SK-N-SH (cell line): Measurements from ENCODE around the gene PPP1R37. TPM values are rescaled to one million over a fixed set of nuclear protein-coding genes. Genes with fewer than 3 reads are reported as not detected.

Source experiments
- CTCF ChIA-PET: fragments of 300-600, 350-600 bp; formaldehyde crosslinking; extraction: SDS; loops from one replicate; lab custom pipeline; 2021; lab: Yijun Ruan, JAX
- POLR2A ChIA-PET: fragments of 350-600 bp; sonication (Branson Sonifier 250); formaldehyde crosslinking; extraction: SDS; loops from one replicate; lab custom pipeline; 2020; ENCODE audit warnings: antibody characterized with exemption, inconsistent platforms; lab: Yijun Ruan, JAX
- DNase-seq: peaks from one replicate; pipeline ENCODE4 v3.0.0; 2012
- H2AFZ ChIP-seq: fragments of 200-600 bp; sonication (generic); 2 replicates; pipeline ENCODE4 v1.8.1; 2016; ENCODE audit warnings: antibody characterized with exemption, mild to moderate bottlenecking, low read depth
- H3F3A ChIP-seq: fragments of 200-600 bp; sonication (generic); replicated peaks from 2 replicates; pipeline ENCODE3; 2016; ENCODE audit warnings: antibody characterized with exemption, mild to moderate bottlenecking; ENCODE audit not compliant: insufficient read depth
- H3K27ac ChIP-seq, 2 experiments: fragments of 200-500 bp in 1 of 2; fragments of 200-600 bp in 1 of 2; sonication (Bioruptor generic) in 1 of 2; sonication (generic), shearing (Covaris generic) in 1 of 2; 2 replicates each; pipeline versions ENCODE4 v1.5.1 to v1.6.1; 2014 to 2016; ENCODE audit warnings: low read depth in 2 of 2, inconsistent platforms in 1 of 2, low read length in 1 of 2, mild to moderate bottlenecking in 1 of 2, mixed read lengths in 1 of 2
- H3K27me3 ChIP-seq: fragments of 200-600 bp; sonication (generic), shearing (Covaris generic); 2 replicates; pipeline ENCODE4 v1.6.1; 2016; ENCODE audit warnings: mixed run types; ENCODE audit not compliant: insufficient read depth
- H3K36me3 ChIP-seq, 2 experiments: fragments of 200-500 bp in 1 of 2; fragments of 200-600 bp in 1 of 2; sonication (Bioruptor generic) in 1 of 2; sonication (generic) in 1 of 2; replicated peaks in 1 of 2; 2 replicates each; pipeline versions ENCODE3 to v1.5.1; 2014 to 2016; ENCODE audit warnings: low read length in 1 of 2, mild to moderate bottlenecking in 1 of 2; ENCODE audit not compliant: insufficient read depth in 2 of 2, control insufficient read depth in 1 of 2
- H3K4me1 ChIP-seq, 2 experiments: fragments of 200-500 bp in 1 of 2; fragments of 200-600 bp in 1 of 2; sonication (Bioruptor generic) in 1 of 2; sonication (generic), shearing (Covaris generic) in 1 of 2; 2 replicates each; pipeline versions ENCODE4 v1.5.1 to v1.6.1; 2014 to 2016; ENCODE audit warnings: low read depth in 1 of 2, low read length in 1 of 2, mixed run types in 1 of 2; ENCODE audit not compliant: insufficient read depth in 2 of 2, control insufficient read depth in 1 of 2
- H3K4me2 ChIP-seq: fragments of 200-600 bp; sonication (generic), shearing (Covaris generic); 2 replicates; pipeline ENCODE4 v1.6.1; 2017; ENCODE audit warnings: mixed run types
- H3K4me3 ChIP-seq, 2 experiments: fragments of 200-500 bp in 1 of 2; fragments of 200-600 bp in 1 of 2; sonication (Bioruptor generic) in 1 of 2; sonication (generic), shearing (Covaris generic) in 1 of 2; 2 replicates each; pipeline versions ENCODE4 v1.5.1 to v1.8.1; 2014 to 2016; ENCODE audit warnings: low read depth in 2 of 2, inconsistent platforms in 1 of 2, low read length in 1 of 2, mild to moderate bottlenecking in 1 of 2, mixed read lengths in 1 of 2, moderate library complexity in 1 of 2
- H3K79me2 ChIP-seq: fragments of 200-600 bp; sonication (generic); 2 replicates; pipeline ENCODE4 v1.8.1; 2017; ENCODE audit warnings: mild to moderate bottlenecking; ENCODE audit not compliant: insufficient read depth
- H3K9ac ChIP-seq: fragments of 200-600 bp; sonication (generic); 2 replicates; pipeline ENCODE4 v1.6.1; 2017; ENCODE audit warnings: mixed run types
- H3K9me2 ChIP-seq: fragments of 200-600 bp; sonication (generic); 2 replicates; pipeline ENCODE4 v1.6.1; 2017; ENCODE audit warnings: mixed run types
- H3K9me3 ChIP-seq: fragments of 200-600 bp; sonication (generic); 2 replicates; pipeline ENCODE4 v1.6.1; 2017; ENCODE audit warnings: mixed run types, mild to moderate bottlenecking, moderate library complexity
- H4K20me1 ChIP-seq: fragments of 200-600 bp; sonication (generic); 2 replicates; pipeline ENCODE4 v1.6.1; 2017; ENCODE audit warnings: mild to moderate bottlenecking, mixed run types; ENCODE audit not compliant: insufficient read depth
- ELF1 ChIP-seq: IDR thresholded peaks from 2 replicates; pipeline ENCODE4 v1.4.0; 2012
- EP300 ChIP-seq, 2 experiments: IDR thresholded peaks; 2 replicates each; pipeline versions ENCODE4 v1.4.0 to v1.6.1; 2012; ENCODE audit warnings: borderline replicate concordance in 1 of 2, low read depth in 1 of 2, low read length in 1 of 2
- EZH2phosphoT487 ChIP-seq: fragments of 200-600 bp; sonication (generic); IDR thresholded peaks from 2 replicates; pipeline ENCODE4 v1.6.1; 2017; ENCODE audit warnings: low read depth, mixed run types, mild to moderate bottlenecking, antibody characterized with exemption, moderate library complexity, borderline replicate concordance
- FOXJ3 ChIP-seq: sonication (generic); formaldehyde crosslinking; IDR thresholded peaks from 2 replicates; pipeline ENCODE4 v1.5.1; 2020; ENCODE audit warnings: mild to moderate bottlenecking, missing genetic modification reagents
- FOXM1 ChIP-seq: IDR thresholded peaks from 2 replicates; pipeline ENCODE4 v1.4.0; 2012; ENCODE audit warnings: low read depth, mild to moderate bottlenecking
- GATA2 ChIP-seq: sonication (generic); formaldehyde crosslinking; IDR thresholded peaks from 2 replicates; pipeline ENCODE4 v1.5.0; 2020; ENCODE audit warnings: mild to moderate bottlenecking, missing genetic modification reagents
- MEF2A ChIP-seq: IDR thresholded peaks from 2 replicates; pipeline ENCODE4 v1.4.0; 2012; ENCODE audit warnings: low read depth, borderline replicate concordance
- NFIC ChIP-seq: IDR thresholded peaks from 2 replicates; pipeline ENCODE4 v1.4.0; 2012; ENCODE audit warnings: borderline replicate concordance
- TCF12 ChIP-seq: IDR thresholded peaks from 2 replicates; pipeline ENCODE4 v1.4.0; 2012
- YY1 ChIP-seq: IDR thresholded peaks from 2 replicates; pipeline ENCODE4 v1.4.0; 2012; ENCODE audit warnings: low read depth, mild to moderate bottlenecking
- WGBS: methylation state at CpG from one replicate; pipeline ENCODE4 v1.1.6; 2017; ENCODE audit warnings: low lambda C conversion rate; 5-methylcytosine and 5-hydroxymethylcytosine counted together
- polyA plus RNA-seq, 3 experiments: library from polyadenylated mRNA; depleted of rRNA; stranded (reverse); fragments of >200 nt; gene quantifications; 2 replicates each; pipeline ENCODE4 v1.2.3, GENCODE V29; 2012
- TF ChIP-seq, protein P1 (sequence below): fragments of 200-600 bp; sonication (generic); IDR thresholded peaks from 2 replicates; pipeline ENCODE4 v1.6.1; 2017; ENCODE audit warnings: antibody characterized with exemption, mild to moderate bottlenecking, moderate library complexity
- TF ChIP-seq, protein P2 (sequence below): IDR thresholded peaks from 2 replicates; pipeline ENCODE4 v1.4.0; 2012; ENCODE audit warnings: low read depth, borderline replicate concordance

Gene PPP1R37
- polyA plus RNA-seq, 1 of the 3 experiments (the other 2 are of a cell fraction), result 24.4 TPM

DNA sequence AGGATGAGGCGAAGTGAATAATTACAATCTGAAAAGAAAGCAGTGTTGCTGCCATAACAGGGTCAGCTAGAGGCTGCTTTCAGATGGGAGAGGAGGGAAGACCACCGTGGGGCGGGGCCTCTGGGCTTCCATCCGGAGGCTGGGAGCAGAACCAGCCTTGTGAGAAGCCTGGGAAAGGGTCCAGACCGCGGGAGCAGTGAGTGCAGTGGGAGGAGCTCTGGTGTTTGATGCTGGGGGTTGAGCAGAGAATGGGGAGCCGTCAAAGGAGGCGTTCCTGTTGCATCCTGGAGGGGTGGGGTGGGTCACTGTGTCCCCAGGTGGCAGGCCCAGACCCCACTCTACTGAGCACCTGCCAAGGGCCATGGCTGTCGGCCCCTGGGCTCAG is 49.7 kb downstream of the PPP1R37 start:
- CTCF ChIA-PET, result interaction anchor here (1.2 to 2.0 kb wide), 5 partner anchors 10 to 44 kb away, joined by 3 to 8 read pairs (median 5); partner anchors contain the start of gene NKPD1
- H3K9me3 ChIP-seq, result no peaks in the 10 kb centered on the region
- no peak overlapping the region for H3K9ac ChIP-seq
- no peak overlapping the region for H3K27ac ChIP-seq
- DNase-seq, result no peak
- POLR2A ChIA-PET, result interaction anchor here (0.7 kb wide), 1 partner anchor 40 kb away, joined by 3 read pairs; no protein-coding TSS in a partner anchor
- H3K9me2 ChIP-seq, result no peaks in the 10 kb centered on the region
- H4K20me1 ChIP-seq, result 0 out of 2 replicates have a peak, but pooled peaks cover 3% of the 10 kb centered on the region
- no peaks in the 10 kb centered on the region for H3F3A ChIP-seq
- H2AFZ ChIP-seq, result no peak overlapping the region
- TF ChIP-seq FOXJ3 (CRISPR knock-in tag) (no peak), GATA2 (CRISPR knock-in tag) (no peak), FOXM1 (no peak), MEF2A (no peak), EP300 (IDR thresholded peaks at IDR 0.05; ENCODE audit: borderline replicate concordance in 1 of 2, low read depth in 1 of 2, low read length in 1 of 2) (no peak), YY1 (no peak)
- no peak overlapping the region for H3K4me2 ChIP-seq
- H3K4me1 ChIP-seq, result peaks cover 0 to 8% of the 10 kb centered on the region in 2 experiments; a peak in 1 of 4 replicates
- H3K27me3 ChIP-seq, result no peaks in the 10 kb centered on the region
- WGBS, result 93% methylated on average over 7 of the region's 9 CpGs
- H3K79me2 ChIP-seq, result peaks cover 5% of the 10 kb centered on the region; the same call in 1 of the 2 replicates
- H3K36me3 ChIP-seq, result peaks cover 0 to 42% of the 10 kb centered on the region in 2 experiments
- no peak overlapping the region for H3K4me3 ChIP-seq

DNA sequence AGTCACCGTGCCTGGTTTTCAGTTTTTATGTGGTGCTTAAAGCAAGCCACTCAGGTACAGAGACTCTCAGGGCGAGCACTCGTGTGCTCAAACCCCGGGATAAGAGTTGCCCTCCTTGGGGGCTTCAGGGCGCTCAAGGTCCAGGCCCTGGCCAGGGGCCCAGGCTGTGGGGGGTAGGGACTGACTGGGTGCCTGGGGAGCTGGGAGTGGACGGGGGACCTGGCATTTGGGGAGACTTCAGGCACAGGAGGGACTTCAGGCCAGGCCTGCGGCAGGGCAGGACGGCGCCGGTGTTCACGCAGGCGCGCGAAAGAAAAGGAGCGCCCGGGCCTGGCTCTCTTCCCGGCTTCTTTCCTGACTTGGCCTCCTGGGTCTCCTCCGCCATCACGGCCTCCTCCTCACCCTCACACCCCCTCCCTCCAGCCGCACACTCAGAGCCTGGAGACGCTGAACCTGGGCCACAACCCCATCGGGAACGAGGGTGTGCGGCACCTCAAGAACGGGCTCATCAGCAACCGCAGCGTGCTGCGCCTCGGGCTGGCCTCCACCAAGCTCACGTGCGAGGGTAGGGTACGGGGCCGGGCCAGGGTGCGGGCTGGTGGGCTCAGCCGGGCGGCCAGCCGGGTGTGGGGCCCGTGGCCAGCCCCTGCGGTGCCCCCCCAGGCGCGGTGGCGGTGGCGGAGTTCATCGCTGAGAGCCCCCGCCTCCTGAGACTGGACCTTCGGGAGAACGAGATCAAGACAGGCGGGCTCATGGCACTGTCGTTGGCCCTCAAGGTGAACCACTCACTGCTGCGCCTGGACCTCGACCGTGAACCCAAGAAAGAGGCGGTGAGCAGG is 51.7 kb downstream of the PPP1R37 start:
- Histone ChIP-seq H3K36me3 (peaks cover 0 to 42% of the 10 kb centered on the region in 2 experiments), H3K4me1 (no peaks in the 10 kb centered on the region), H3K27me3 (no peaks in the 10 kb centered on the region), H3K9me2 (no peaks in the 10 kb centered on the region), H3K9me3 (no peaks in the 10 kb centered on the region), H3K4me2 (no peak overlapping the region), H3K27ac (no peak overlapping the region), H3K4me3 (no peak overlapping the region), H3F3A (no peaks in the 10 kb centered on the region), H4K20me1 (no peaks in the 10 kb centered on the region), H3K9ac (no peak overlapping the region), H3K79me2 (no peaks in the 10 kb centered on the region), H2AFZ (no peak overlapping the region)
- ChIA-PET CTCF (interaction anchor here (1.1 to 1.8 kb wide), 4 partner anchors 8 to 39 kb away, joined by 3 to 7 read pairs (median 4); no protein-coding TSS in a partner anchor), POLR2A (no interaction called here)
- no peak for TF ChIP-seq TCF12
- TF ChIP-seq, protein P1, sequence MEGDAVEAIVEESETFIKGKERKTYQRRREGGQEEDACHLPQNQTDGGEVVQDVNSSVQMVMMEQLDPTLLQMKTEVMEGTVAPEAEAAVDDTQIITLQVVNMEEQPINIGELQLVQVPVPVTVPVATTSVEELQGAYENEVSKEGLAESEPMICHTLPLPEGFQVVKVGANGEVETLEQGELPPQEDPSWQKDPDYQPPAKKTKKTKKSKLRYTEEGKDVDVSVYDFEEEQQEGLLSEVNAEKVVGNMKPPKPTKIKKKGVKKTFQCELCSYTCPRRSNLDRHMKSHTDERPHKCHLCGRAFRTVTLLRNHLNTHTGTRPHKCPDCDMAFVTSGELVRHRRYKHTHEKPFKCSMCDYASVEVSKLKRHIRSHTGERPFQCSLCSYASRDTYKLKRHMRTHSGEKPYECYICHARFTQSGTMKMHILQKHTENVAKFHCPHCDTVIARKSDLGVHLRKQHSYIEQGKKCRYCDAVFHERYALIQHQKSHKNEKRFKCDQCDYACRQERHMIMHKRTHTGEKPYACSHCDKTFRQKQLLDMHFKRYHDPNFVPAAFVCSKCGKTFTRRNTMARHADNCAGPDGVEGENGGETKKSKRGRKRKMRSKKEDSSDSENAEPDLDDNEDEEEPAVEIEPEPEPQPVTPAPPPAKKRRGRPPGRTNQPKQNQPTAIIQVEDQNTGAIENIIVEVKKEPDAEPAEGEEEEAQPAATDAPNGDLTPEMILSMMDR, result no peak
- no peak for TF ChIP-seq EZH2phosphoT487
- no peak for TF ChIP-seq NFIC
- no peak for TF ChIP-seq FOXJ3 (CRISPR knock-in tag)
- no peak for TF ChIP-seq ELF1
- TF ChIP-seq, protein P2, sequence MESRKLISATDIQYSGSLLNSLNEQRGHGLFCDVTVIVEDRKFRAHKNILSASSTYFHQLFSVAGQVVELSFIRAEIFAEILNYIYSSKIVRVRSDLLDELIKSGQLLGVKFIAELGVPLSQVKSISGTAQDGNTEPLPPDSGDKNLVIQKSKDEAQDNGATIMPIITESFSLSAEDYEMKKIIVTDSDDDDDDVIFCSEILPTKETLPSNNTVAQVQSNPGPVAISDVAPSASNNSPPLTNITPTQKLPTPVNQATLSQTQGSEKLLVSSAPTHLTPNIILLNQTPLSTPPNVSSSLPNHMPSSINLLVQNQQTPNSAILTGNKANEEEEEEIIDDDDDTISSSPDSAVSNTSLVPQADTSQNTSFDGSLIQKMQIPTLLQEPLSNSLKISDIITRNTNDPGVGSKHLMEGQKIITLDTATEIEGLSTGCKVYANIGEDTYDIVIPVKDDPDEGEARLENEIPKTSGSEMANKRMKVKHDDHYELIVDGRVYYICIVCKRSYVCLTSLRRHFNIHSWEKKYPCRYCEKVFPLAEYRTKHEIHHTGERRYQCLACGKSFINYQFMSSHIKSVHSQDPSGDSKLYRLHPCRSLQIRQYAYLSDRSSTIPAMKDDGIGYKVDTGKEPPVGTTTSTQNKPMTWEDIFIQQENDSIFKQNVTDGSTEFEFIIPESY, result no peak
- DNase-seq, result no peak
- WGBS, result 97% methylated on average over 30 of the region's 53 CpGs
